Measurements from ENCODE around the gene BNIP5.

GRCh38 chr6:36355819-36356218, 19.1 kb upstream of the BNIP5 start:
- no peak for TF ChIP-seq CTCF (IDR thresholded peaks at IDR 0.05; ENCODE audit: low read depth, low read length)
- TF ChIP-seq EZH2phosphoT487 (IDR thresholded peaks at IDR 0.05; ENCODE audit: low read depth) = no peak
